Measurements from ENCODE around the gene VPS13D.

VPS13D gene, protein sequence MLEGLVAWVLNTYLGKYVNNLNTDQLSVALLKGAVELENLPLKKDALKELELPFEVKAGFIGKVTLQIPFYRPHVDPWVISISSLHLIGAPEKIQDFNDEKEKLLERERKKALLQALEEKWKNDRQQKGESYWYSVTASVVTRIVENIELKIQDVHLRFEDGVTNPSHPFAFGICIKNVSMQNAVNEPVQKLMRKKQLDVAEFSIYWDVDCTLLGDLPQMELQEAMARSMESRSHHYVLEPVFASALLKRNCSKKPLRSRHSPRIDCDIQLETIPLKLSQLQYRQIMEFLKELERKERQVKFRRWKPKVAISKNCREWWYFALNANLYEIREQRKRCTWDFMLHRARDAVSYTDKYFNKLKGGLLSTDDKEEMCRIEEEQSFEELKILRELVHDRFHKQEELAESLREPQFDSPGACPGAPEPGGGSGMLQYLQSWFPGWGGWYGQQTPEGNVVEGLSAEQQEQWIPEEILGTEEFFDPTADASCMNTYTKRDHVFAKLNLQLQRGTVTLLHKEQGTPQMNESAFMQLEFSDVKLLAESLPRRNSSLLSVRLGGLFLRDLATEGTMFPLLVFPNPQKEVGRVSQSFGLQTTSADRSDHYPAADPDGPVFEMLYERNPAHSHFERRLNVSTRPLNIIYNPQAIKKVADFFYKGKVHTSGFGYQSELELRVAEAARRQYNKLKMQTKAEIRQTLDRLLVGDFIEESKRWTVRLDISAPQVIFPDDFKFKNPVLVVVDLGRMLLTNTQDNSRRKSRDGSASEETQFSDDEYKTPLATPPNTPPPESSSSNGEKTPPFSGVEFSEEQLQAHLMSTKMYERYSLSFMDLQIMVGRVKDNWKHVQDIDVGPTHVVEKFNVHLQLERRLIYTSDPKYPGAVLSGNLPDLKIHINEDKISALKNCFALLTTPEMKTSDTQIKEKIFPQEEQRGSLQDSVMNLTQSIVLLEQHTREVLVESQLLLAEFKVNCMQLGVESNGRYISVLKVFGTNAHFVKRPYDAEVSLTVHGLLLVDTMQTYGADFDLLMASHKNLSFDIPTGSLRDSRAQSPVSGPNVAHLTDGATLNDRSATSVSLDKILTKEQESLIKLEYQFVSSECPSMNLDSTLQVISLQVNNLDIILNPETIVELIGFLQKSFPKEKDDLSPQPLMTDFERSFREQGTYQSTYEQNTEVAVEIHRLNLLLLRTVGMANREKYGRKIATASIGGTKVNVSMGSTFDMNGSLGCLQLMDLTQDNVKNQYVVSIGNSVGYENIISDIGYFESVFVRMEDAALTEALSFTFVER (N-terminal part only)

GRCh38 chr1:12229835-12230548 is at the start of gene VPS13D:
VPS13D (plus strand) TSS chr1:12230030; CDS start chr1:12234267, 4,237 bp downstream.
- DNase-seq, result peak; percentile 82

DNA sequence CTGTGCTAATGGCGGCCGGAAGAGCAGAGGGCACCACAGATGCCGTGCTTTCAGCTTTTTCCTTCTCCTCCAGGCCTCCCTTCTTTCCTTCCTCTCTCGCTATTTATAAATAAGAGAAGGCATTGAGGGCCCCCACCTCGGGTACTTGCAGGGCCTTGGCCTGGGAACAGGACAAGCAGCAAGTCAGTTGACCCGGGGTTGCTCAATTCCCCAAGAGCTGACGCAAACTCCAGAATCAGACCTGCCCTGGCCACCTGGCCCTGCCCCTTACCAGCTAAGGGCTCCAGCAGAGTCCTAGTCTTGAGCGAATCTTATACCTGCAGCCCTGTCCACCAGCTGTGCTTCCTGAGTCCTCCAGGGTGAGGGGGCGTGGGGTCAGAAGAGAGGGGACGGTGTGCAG is 49.5 kb upstream of the VPS13D start:
- DNase-seq, result no peak

GRCh38 chr1:12180903-12181302 is 48.9 kb upstream of the VPS13D start:
- no peak for DNase-seq

GRCh38 chr1:12181568-12181967 is 48.3 kb upstream of the VPS13D start:
- DNase-seq, result no peak

- no peak for DNase-seq
Measured at GRCh38 chr1:12182410-12182984, 47.3 kb upstream of the VPS13D start.

- no peak for DNase-seq
Measured at GRCh38 chr1:12183095-12183794, 46.6 kb upstream of the VPS13D start.

DNA sequence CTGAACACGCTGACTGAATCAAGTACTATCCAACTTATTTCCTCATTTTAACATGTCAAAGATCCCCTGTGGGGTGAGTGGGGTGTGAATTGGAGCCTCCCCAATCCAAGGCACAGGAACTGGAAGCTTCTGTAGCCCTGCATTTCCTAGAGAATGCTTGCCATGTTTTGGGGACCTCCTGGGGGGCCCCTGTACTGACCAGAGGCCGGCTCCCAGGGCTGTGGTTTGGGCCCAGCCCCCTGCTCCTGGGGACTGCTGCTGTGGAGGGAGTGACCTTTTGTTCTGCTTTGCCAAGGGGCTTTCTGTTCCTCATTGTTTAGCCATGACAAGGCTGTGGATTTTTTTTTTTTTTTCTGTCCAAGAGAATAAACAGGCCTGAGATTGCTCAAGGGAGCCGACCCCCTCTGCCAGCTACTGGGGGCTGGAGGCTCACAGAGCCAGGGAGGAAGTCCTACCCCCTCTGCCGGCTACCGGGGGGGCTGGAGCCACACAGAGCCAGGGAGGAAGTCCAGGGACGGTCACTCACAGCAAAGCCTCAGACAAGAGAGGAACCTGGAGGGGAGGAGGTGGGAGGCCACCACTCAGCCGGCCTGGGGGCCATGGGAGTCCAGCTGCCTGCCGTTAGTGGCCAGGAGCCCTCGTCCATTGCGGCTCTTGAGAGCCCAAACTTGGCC is 45.7 kb upstream of the VPS13D start:
- peak; percentile 31 for DNase-seq

GRCh38 chr1:12185036-12185917 is 44.6 kb upstream of the VPS13D start:
- no peak for DNase-seq

- DNase-seq, result no peak
Measured at GRCh38 chr1:12185918-12186678, 43.7 kb upstream of the VPS13D start.

- DNase-seq, result no peak
Measured at GRCh38 chr1:12186679-12186985, 43.2 kb upstream of the VPS13D start.

- no peak for DNase-seq
Measured at GRCh38 chr1:12188115-12188514, 41.7 kb upstream of the VPS13D start.

GRCh38 chr1:12188657-12189327 is 41.0 kb upstream of the VPS13D start:
- no peak for DNase-seq

DNA sequence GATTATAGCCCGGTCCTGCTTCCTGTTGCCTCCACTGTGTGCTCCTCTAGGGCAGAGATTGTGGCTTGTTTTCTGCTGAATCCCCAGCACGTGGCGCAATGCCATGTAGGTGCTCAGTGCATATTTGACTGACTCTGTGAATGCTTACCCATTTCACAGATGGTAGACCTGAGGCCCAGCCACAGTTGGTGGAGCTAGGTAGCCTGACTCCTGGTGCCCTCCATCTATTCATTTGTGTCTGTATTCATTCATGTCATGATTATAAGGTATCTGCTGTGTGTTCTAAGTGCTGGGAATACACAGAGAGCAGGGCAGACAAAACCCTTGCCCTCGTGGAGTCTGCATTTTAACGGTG is 40.5 kb upstream of the VPS13D start:
- no peak for DNase-seq

DNA sequence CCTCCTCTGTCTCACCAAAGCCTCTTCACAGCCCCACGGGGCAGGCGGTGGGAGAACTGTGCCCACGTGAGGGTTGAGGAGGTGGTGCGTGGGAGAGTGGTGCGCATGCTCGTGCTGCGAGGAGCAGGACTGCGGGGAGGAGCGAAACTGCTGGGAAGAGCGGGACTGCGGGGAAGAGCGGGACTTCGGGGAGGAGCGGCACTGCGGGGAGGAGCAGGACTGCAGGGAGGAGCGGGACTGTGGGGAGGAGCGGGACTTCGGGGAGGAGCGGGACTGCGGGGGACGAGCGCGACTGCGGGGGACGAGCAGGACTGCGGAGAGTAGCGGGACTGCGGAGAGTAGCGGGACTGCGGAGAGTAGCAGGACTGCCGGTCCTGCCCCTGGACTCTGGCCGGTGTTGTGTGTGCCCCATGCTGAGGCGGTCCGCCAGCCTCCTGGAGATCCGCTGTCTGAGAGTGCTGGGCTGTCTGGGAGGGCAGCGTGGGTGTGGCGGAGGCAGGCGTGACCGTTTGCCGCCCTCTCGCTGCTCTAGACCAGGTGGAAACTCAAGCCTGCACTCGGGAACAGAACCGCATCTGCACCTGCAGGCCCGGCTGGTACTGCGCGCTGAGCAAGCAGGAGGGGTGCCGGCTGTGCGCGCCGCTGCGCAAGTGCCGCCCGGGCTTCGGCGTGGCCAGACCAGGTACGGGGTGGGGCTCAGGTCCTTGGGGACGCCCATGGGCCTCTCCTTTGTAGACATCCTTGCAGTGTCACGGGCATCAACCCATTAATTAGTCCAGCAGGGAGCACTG is 38.4 kb upstream of the VPS13D start:
- DNase-seq, result no peak

DNA sequence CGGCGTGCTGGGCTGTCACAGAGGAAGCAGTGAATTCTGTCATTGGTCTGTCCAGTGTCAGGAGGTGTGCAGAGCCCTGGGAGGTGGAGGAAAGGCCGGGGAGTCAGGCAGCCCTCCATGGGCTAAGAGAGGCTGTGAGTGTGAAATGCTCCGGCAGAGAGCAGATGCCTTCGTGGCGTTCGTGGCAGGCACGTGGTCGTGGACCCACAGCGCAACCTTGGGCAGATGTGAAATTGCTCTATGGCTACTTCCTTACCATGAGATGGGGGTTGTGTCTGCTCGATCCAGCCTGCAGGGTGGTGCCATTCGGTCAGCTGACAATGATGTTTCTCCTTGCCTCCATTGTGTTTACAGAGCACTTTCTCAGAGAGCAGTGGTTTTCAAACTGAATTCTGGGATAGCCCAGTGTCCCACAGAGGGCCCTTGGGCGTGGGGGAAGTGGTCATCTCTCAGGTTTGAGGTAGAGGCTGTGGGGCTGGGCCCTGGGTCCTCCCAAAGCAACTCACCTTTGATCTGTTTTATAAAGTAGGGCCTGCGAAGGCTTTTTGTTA is 35.1 kb upstream of the VPS13D start:
- no peak for DNase-seq

GRCh38 chr1:12195416-12195815 is 34.4 kb upstream of the VPS13D start:
- DNase-seq, result no peak
